NCI-H1694 (cell line): Measurements from ENCODE around the gene FLOT1.
A peak's percentile ranks its signal among the peaks of the same experiment; 100 is the strongest.

Experiments
- DNase-seq: peaks from one replicate; lab custom pipeline; 2025; lab: John Stamatoyannopoulos, UW

FLOT1 gene

GRCh38 chr6:30700340-30700739 lies 42.1 kb downstream of the FLOT1 start:
- DNase-seq: no peak

DNA sequence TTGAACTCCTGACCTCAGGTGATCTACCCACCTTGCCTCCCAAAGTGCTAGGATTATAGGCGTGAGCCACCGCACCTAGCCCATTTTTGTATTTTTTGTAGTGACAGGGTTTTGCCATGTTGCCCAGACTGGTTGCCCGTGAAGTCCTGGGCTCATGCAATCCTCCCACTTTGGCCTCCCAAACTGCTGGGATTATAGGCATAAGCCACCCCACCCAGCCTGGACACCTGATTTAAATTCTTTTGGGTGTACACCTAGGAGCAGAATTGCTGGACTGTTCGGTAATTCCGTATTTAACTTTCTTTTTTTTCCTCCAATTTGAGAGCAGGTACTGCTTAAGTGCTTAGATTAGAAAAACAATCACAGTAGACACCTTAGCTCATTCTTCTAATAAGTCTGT lies 46.1 kb downstream of the FLOT1 start:
- no peak for DNase-seq

DNA sequence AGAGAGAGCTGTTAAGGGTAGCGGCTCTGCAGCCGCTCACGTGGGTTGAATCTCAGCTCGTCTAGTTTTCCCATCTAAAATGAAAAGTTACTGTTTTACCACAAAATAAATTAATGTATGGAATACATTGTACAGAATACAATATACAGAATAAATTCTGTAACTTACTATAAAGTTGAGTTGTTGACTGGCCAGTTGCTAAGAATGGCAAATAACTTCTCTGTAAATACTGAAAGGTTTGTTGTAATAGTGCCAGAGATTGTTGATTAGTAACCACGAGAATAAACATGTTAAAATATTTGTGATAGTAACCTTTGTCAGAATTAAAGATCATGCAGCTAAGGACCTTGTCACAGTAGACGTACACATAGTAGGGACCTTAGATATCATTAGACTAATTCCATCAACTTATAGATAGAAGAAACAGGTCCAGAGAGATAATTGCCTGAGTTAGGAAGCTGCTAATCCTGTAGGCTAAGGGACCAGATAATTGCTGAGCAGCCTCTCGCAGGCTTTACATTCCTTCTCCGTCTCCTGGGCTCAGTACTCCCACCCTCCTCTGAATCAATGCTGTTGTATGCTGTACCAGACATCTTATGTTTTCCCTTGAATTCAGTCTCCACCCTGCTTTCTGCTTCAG lies 51.2 kb downstream of the FLOT1 start:
- DNase-seq: no peak

DNA sequence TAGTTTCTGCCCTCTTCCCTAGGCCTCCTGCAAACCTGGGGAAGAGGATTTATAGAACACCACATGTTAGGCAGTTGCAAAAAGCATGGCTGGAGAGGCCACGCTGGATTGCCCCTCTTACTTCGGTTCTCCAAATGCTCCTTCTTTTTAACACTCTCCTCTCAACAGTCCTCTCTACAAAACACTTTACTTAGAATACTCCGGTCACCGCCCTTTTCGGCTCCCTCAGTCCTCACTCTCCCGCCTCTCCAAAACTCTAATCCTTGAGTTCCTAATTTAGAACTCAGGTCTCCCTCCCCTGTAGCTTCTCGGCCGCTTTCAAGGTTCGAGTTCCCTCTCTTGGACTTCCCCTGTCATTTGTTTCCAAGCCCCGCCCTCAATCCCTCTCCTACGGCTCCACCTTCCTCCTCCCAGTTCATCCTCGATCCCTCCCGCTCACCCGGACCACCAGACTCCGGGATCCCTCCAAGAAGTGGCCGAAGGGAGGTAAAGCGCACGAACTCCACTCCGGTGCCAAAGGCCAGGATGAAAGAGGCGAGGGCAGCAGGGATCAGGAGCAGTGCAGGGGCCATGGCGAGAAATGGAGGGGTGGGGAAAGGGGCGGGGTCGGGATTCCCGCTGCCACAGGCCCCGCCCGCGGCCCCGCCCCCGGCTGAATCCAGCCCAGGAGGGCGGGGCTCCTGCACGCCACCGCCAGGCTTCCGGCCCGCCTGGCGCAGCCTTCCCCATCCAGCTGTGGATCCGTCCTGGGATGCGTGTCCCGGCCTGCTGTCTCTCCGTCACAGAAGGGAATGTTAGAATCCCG lies 51.9 kb downstream of the FLOT1 start, which contains the start of gene NRM:
NRM (minus strand) TSS at position 582 of the 805 bp plus-strand sequence; CDS start at position 572, 10 bp downstream.
- DNase-seq: peak; percentile 78

DNA sequence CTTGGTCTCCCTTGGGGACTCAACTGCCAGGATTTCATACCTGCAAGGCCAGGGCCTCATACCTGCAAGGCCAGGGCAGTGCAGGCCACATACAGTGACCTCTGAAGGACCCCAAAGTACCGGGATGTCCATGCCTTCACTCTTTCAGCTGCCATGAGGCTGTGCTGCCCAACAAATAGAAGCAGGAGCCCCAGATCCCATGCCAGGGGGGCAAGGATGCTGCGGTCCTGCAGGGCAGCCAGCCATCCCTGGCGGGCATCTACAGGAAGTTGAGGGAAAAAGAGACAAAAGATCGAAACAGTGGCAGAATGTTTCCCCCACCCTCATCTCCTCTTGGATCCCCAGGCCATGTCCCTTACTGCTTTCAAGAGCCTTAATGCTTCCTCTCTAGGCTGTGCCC lies 52.5 kb downstream of the FLOT1 start:
- DNase-seq: no peak

DNA sequence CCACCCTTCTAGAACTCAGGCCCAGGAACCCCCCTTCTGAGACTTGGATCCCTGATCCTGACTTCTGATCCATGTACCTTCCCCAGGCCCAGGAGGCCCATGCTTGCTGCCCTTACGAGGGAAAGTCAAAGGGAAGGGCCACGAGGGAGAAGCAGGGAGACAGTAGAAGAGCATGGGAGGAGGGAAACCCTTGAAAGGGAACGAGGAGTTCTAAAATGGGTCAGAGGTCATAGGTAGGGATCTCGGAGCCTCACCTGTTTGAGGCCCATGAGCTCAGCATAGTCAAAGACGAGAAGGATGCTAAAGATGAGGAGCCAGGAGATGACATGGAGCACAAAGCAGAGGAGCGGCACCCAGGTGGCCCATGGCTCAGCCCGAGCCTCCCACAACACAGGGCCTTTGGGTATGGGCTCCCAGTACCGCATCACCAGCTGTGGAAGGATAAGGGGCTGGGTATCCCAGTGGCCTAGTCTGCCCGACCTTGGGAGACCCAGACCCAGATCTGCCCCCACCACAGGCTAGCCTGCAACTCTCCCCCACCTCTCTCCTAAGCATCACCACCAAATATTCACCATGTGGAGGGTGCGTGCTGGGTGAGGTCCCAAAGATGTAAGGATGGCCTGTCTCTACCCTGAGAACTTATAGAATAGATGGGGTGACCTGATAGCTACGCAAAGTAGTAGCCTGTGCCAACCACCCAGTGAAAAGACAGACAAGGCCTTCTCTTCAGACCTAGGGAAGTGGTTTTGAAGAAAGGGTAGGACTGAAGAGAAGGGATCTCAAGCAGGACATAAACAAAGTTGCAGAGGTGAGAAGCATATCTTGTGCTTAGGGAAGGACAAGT lies 53.2 kb downstream of the FLOT1 start:
- DNase-seq: no peak

DNA sequence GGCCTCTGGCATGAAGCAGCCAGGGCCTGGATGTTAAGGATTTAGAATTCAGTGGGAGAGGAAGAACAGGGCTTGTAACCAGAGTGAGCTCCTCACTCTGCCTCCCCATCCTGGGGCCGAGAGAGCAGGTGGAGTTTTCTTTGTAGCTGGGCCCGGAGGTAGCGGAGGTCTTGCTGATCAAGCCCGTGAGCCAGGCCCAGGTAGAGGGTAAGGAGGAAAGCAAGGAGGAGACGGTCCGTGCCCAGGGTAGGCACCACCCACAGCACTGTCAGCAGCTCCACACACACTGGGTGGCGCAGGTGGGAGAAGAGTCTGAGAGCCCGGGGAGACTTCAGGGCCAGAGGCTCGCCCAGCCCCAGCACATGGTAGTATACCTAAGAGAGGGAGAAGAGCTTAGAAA lies 53.9 kb downstream of the FLOT1 start:
- no peak for DNase-seq

- no peak for DNase-seq
These were observed 54.6 kb downstream of the FLOT1 start for GRCh38 chr6:30687659-30688431.

DNA sequence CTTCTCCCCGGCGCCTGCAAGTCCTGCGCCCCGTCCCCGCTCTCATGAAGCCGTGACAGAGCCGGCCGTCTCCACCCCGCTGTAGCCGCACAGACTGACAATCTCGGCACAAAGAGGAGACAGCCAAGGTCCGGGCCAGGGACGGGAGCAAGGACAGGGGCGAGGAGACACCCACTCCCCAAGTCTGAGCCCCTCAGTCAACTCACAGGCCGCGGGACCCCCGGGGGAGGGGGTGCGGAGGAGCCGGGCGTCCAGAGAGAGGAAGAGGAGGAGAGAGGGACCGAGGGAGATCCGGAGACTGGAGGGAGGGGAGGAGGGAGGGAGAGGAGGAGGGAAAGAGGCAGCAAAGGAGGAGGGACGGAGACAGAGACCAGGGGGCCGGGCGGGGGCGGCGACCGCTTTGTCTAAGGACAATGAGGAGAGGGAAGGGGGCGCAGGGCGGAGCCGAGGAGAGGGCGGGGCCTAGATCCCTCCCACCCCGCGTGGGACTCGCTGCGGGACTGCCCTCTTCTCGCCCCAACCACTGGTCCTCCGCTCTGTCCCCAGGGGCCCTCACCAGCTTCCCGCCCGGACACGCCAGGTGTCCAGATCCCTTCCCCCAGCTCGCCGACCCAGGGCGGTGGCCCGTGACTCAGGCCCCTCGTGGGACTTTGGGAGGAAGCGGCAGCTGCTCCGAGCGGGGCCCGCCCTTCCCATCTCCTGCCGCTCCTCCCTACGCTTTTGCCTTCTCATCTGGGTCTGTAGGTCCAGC lies 55.4 kb downstream of the FLOT1 start:
- peak; percentile 61 for DNase-seq

GRCh38 chr6:30686009-30686907 lies 56.2 kb downstream of the FLOT1 start, which contains the start of gene PPP1R18:
TSS of gene PPP1R18 (minus strand) at chr6:30686645. CDS start at chr6:30686018, 627 bp downstream.
- DNase-seq: no peak

DNA sequence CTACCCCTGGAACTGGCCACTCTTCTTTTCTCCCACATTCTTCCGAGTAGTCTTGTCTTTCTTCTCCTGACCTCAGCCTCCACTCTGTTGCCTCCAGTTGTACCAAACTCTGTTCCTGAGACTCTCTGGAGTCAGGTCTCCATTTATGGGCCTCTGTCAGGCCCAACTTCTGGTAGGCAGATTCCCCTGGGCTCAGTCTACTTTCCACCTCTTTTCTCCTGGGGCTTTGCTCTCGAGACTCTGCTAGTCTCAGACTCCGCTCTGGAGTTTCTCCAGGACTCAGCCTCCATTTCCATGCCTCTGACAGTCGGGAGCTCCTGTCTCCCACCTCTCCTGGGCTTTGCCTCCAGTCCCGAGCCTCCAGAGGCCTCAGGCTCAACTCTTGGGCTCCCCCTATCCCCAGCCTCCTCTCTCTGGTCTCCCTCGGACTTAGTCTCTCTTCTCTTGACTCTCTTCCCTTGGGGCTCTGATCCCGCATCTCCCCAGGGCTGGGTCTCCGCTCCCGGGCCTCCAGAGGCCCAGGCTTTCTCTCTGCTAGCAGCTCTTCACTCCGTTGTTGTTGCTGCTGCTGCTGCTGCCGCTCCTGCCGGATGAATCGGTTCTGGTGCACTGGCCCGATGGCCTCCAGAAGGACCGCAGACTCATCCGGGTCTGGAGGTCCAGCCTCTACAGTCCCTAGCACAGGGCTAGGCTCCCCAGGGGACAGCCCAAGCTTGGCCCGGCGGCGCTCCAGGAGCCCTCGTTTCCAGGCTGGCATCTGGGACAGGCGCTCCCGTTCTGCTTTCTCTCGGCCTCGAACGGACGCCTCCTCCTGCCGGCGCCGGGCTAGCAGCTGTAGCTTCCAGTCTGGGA lies 57.1 kb downstream of the FLOT1 start:
- DNase-seq: no peak

DNA sequence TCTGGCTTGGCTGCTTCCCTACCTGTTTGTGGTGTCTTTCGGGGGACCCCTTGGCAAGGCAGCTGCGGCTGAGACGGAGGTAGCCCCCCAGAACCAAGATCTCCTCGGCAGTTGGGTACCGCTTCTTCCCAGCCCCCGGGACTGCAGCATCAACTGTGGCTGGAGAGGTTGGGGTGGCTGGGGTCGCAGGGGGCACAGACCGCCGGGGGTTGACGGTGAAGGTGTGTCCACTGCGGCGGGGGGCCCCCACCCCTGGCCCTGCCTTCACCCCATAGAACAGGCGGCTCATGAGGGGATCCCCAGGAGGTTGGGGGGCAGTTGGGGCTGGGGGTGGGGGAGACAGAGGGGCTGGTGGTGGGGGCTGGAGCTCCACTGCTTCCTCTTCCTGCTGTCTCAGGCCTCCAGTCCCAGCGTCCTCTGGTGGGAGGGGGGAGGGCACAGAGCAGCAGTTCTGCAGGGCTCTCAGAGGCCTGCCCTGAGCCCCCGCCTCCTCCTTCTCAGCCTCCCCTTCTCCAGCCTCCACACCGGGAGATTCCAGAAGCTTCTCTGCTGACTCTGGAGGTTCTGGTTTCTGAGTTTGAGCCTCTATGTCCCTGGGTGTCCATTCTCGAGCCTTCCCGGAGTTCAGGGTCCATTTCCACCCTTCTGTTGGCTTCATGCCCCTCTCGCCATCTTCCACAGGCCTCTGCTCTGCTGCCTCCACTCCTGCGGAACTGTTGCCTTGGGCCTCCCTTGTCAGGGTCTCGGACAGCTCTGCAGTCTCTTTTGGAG lies 57.9 kb downstream of the FLOT1 start:
- DNase-seq: no peak

DNA sequence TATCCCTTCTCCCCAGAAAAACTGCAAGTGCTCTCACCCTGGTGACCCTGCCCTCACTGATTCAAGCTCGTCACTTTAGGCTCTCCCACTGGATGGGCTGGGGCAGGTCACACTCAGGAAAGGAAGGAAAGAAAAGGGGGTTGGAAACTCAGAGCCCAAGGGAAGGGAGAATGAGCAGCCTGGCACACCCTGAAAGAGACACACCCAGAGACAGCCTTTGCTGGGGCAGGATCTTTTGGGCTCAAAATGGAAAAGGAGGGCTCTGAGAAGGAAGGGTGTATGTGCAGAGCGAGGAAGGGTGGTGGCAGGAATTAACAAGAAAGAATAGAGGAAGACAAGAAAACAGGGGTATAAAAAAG lies 58.5 kb downstream of the FLOT1 start:
- DNase-seq: no peak

- no peak for DNase-seq
These were observed 59.1 kb downstream of the FLOT1 start for GRCh38 chr6:30683183-30683979.

GRCh38 chr6:30682143-30683117 lies 60.1 kb downstream of the FLOT1 start:
- DNase-seq: no peak

DNA sequence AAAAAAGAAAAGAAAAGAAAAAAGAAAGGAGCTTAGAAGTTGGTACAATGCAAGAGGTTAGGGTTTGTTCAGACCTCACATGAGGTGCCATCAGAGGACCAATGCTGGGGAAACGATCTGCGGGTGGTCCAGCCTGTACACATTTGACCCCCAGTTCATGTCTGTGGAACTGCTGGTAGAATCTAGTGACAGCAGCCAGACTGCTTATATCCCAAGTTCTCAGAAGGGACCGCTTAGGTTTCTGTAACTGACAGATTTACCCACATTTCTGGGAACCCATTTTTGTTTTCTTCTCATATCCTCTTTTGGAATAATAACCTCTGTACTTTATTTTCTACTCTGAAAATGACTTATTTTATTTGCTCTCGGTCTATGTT lies 60.7 kb downstream of the FLOT1 start:
- no peak for DNase-seq
